KOPT-K1 (cell line): ENCODE results near the gene DYNC1I1.

Experiments
- H3K27ac ChIP-seq: fragments of 200-600 bp; sonication (generic); 2 replicates; pipeline ENCODE4 v1.5.1; 2016; ENCODE audit warnings: antibody characterized with exemption, mild to moderate bottlenecking, low read depth, low read length; ENCODE audit not compliant: poor library complexity, severe bottlenecking
- H3K36me3 ChIP-seq: fragments of 200-600 bp; sonication (generic); 2 replicates; pipeline ENCODE4 v1.5.1; 2017; ENCODE audit warnings: antibody characterized with exemption, mild to moderate bottlenecking, low read length, moderate library complexity; ENCODE audit not compliant: insufficient read depth
- H3K9me3 ChIP-seq: fragments of 200-600 bp; sonication (generic); 2 replicates; pipeline ENCODE4 v1.5.1; 2017; ENCODE audit warnings: antibody characterized with exemption, low read length, mild to moderate bottlenecking; ENCODE audit not compliant: insufficient read depth, poor library complexity, severe bottlenecking

The DYNC1I1 gene

DNA sequence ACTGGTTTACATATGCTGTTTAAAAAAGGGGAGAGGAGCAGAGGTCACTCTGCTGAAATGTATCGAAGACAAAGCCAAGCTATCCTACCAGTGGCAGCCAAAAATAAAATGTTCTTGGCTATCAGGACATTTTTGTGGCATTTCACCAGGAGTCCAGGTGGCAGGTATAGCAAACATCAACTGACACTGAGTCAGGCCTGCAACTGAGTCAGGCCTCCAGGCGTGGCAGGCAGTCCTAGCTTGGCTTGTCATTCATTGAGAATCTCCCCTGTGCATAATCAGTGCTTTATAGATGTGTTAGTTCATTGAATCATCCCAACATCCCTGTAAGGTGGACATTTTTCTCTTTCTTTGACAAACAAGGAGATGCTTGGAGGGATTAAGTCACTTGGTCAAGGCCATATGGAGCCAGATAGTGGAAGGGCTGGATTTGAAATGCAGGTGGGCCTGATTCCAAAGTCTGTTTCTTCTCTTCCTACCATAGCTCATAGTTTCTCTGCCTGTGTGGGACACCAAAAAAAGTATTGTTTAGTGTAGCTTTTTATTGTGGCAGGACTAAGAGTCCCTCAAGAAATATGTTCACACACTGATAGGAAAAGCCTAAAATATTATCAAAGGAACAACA, 4.3 kb downstream of the DYNC1I1 start:
- H3K36me3 ChIP-seq = no peaks in the 10 kb centered on the region
- no peaks in the 10 kb centered on the region for H3K9me3 ChIP-seq
- no peak overlapping the region for H3K27ac ChIP-seq

DNA sequence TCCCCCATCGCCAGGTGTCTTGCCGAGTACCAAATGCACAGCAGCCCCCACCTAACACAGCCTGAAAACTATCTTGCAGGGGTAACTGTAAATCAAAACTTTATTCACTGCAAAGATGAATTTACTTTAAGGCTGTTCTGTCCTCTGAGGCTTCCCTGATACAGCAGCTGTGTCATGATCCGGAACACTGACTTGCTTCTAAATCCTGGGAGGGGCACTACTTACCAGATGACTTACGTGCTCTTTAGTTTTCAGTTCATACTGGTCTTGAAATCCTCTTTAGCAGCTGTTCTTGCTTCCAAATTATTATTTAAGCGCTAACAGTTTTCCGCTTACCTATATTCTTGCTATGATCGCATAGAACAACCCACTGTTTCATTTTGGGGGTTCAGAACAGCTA, 4.9 kb downstream of the DYNC1I1 start:
- H3K27ac ChIP-seq = no peak overlapping the region
- no peaks in the 10 kb centered on the region for H3K9me3 ChIP-seq
- no peaks in the 10 kb centered on the region for H3K36me3 ChIP-seq

DNA sequence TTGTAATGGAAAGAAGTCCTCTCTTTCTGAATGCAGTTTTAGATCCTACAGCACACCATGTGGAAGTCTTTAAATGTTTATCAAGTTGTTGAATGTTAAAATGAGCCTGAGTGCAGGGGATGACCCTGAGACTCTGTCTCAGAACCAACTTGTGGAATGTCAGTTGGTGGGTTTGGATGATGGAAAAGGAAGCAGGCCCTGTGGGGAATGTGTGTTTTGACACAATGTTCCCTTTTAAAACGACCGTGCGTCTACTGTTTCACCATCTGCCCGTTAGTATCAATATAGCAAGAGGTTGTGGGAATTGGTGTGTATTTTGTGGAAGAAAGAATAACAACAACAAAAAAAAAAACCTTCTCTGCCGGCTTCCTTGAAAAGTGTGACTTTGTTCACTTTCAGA, 8.3 kb downstream of the DYNC1I1 start:
- Histone ChIP-seq H3K9me3 (no peaks in the 10 kb centered on the region), H3K27ac (no peak overlapping the region)

DNA sequence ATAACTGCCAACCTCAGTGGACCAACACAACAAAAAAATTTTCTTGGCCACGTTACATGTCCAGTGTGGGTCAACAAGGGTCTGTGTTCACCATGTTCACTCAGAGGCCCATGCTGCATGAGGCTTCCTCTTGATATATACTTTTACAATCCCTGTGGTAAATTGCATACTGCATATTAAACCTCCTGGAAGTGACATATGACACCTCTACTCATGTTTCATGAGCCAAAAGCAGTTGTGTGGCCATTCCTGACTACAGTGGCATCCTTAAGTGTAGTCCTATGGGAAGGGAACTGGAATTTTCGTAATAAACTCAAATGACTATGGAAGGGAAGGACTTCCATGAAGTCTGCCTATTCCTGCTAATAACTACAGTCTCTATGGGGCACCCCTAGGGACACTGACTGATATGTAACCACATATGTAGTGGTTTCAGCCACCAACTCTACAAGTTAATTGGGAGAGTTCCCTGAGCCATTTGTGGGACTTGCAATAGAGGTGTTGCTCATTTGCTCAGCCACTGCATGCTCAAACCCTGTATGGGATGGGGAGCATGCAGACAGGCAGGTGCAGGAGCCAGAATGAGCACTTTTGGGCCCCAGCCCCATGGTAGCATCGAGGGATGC, 9.7 kb downstream of the DYNC1I1 start:
- no peak overlapping the region for H3K27ac ChIP-seq
- no peaks in the 10 kb centered on the region for H3K36me3 ChIP-seq
- no peaks in the 10 kb centered on the region for H3K9me3 ChIP-seq

More for the DNA sequence above, 8.3 kb downstream of the DYNC1I1 start:
- H3K36me3 ChIP-seq = no peaks in the 10 kb centered on the region

GRCh38 chr7:95784796-95785195, 12.4 kb downstream of the DYNC1I1 start:
- no peaks in the 10 kb centered on the region for H3K36me3 ChIP-seq

GRCh38 chr7:95788258-95788657, 15.9 kb downstream of the DYNC1I1 start:
- Histone ChIP-seq H3K27ac (no peak overlapping the region), H3K9me3 (no peaks in the 10 kb centered on the region), H3K36me3 (no peaks in the 10 kb centered on the region)

More at GRCh38 chr7:95784796-95785195, 12.4 kb downstream of the DYNC1I1 start:
- no peaks in the 10 kb centered on the region for H3K9me3 ChIP-seq
- H3K27ac ChIP-seq = no peak overlapping the region

DNA sequence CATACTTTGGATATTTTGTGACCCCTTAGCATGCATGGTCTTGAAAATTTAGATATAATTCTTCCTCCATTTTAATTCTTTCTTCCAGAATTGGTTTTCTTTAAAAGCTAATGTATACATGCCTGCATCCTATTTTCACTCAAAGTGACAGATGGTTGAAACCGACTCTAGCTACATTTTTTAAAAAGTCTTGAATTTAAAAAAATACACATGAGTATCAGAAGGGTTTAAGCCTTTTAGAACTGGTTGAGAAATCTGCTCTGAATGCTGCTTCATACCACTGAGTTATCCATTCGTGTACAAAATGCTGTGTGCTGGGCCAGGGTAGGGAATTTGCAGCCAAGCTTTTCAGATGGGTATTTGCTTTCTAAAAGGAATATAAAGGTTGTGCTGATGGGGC, 16.5 kb downstream of the DYNC1I1 start:
- no peaks in the 10 kb centered on the region for H3K36me3 ChIP-seq
- no peaks in the 10 kb centered on the region for H3K9me3 ChIP-seq
- no peak overlapping the region for H3K27ac ChIP-seq

DNA sequence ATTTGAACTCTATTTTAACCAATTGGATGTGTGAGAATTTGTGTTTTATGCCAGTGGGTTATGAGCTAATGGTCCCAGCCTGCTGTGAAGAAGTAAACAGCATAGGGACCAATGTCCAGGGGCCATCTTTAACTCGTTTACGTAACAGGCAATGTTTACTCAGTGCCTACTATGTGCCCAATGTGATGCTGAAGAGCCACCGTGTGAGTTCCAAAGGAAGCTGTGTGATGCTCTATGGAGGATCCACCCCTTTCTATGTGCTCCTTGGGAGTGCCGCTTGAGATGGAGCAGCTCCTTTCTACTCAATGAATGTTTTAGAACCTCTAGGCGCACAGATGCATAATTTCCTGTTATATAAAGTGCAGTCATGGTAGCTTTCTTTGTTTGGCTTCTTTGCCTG, 21.3 kb downstream of the DYNC1I1 start:
- H3K9me3 ChIP-seq = no peaks in the 10 kb centered on the region
- H3K36me3 ChIP-seq = no peaks in the 10 kb centered on the region
- H3K27ac ChIP-seq = no peak overlapping the region

DNA sequence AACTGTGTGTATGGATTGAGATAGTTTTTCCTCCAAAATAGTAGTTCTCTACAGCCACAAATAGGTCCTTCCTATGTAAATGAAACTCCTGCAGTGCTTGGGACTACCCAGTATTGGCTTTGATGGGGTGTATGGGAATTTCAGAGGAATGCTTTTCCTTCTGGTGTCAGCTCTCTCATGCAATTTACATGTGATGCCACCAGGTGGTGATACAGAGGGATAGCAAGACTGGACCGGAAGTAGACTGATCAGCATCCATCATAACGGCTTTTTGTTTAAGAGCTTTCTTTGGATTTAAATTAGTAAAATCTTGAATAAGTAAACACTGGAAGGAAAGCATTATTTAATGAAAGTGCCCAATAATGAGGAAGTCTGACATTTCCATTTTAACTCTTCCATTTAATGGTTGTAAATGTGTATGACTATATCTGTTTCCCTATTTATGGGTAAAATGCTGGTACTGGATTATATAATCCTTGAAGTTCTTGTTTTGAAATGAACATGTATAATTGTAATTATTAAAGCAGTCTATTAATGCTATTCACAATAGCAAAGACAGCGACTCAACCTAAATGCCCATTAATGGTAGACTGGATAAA, 22.7 kb downstream of the DYNC1I1 start:
- Histone ChIP-seq H3K9me3 (no peaks in the 10 kb centered on the region), H3K36me3 (no peaks in the 10 kb centered on the region), H3K27ac (no peak overlapping the region)

GRCh38 chr7:95796617-95797016, 24.3 kb downstream of the DYNC1I1 start:
- no peaks in the 10 kb centered on the region for H3K9me3 ChIP-seq
- H3K27ac ChIP-seq = no peak overlapping the region
- H3K36me3 ChIP-seq = no peaks in the 10 kb centered on the region

DNA sequence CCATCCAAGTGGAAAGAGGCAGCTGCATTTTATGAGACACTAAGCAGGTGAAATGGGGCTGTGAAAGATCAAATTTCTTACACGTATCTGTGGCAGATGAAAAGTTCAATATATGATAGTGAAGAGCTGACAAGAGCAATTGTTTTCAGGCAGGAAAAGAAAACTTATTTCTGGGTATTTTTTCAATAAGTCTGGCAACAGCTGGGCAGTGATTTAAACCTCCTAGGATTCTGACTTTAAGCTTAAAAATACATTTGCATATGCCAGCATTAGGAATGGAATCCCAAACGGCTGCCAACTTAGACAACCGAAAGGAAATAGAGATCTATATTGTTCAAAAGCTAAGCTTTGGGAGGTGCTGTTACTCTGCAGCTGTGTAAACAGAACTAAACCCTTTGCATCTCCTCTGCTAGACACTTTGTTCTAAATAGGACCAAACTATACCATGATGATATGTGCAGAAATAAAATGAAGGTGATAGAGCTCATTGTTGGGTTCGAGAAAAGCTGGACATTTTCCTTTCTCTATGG, 26.1 kb downstream of the DYNC1I1 start:
- Histone ChIP-seq H3K36me3 (no peaks in the 10 kb centered on the region), H3K9me3 (no peaks in the 10 kb centered on the region), H3K27ac (no peak overlapping the region)

- Histone ChIP-seq H3K9me3 (no peaks in the 10 kb centered on the region), H3K27ac (no peak overlapping the region), H3K36me3 (no peaks in the 10 kb centered on the region)
Observed at GRCh38 chr7:95800787-95801186, 28.4 kb downstream of the DYNC1I1 start.

DNA sequence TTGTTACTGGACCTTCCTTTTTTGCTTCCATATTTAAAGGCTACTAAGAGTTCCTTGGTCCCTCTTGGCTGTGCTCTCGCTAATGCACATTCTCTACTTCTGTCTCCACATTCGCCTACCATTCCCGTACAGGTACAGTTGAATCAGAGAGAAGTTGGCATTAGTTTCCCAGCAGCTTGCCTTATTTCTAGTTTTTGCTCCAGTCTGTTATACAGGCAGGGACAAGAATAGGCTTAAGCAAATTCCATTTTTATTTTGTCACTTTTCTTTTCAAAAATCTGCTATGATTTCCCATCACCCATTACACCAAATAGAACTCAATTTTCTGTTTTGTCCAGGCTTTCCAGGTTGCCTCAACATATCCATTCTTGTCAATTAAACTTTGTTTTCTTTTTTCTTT, 29.9 kb downstream of the DYNC1I1 start:
- no peaks in the 10 kb centered on the region for H3K36me3 ChIP-seq
- H3K27ac ChIP-seq = no peak overlapping the region
- no peaks in the 10 kb centered on the region for H3K9me3 ChIP-seq

DNA sequence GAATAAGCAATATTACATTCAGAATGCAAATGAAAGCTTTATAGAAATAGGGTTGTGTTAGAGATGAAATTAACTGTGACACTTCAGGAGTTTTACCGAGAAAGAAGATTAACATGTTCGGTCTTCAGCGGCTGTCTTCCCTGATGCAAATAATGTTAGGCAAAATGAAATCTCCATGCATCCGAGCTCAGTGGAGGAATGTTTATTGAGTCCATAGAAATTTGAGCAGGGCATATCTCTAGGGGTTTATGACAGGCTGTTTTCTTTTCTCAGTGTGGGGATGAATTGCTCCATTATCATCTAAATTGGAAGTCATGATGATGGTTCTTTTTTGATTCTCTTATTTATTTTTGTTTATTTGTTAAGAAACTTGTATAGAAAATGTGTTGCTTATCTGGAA, 31.7 kb downstream of the DYNC1I1 start:
- H3K9me3 ChIP-seq = no peaks in the 10 kb centered on the region
- H3K27ac ChIP-seq = no peak overlapping the region
- no peaks in the 10 kb centered on the region for H3K36me3 ChIP-seq

DNA sequence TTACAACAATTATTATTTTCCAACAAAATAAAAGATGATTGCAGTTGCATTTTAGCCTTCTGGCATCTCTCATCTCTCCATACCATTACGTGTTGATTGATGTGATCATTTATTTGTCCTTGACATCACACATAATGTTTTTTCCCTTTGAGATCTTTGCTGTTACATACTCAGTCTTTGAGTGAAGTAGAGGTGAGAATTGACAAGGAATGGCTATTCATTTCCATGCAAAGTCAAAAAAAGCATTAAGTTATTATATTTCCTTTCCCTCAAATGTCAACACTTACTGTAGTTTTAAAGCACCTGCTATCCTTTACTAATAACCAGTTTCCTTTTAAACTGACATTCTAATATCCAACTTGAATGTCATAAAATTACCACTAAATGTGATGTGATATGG, 33.6 kb downstream of the DYNC1I1 start:
- H3K9me3 ChIP-seq = no peaks in the 10 kb centered on the region
- H3K36me3 ChIP-seq = no peaks in the 10 kb centered on the region
- H3K27ac ChIP-seq = no peak overlapping the region

- H3K9me3 ChIP-seq = no peaks in the 10 kb centered on the region
- H3K36me3 ChIP-seq = no peaks in the 10 kb centered on the region
- H3K27ac ChIP-seq = no peak overlapping the region
Observed at GRCh38 chr7:95808396-95808795, 36.0 kb downstream of the DYNC1I1 start.
